Hindlimb muscle (tissue), 1 donor: ENCODE data around the gene TXNL4B. TPM values are rescaled to one million over a fixed set of nuclear protein-coding genes. Genes with fewer than 3 reads are reported as not detected.
"Not testable (repeated sequence)": the region's sequence is repeated elsewhere in the genome, so short reads cannot be mapped to it uniquely, and the experiment has no call there.

ENCODE experiments used
- DNase-seq: peaks from one replicate; pipeline ENCODE4 v3.0.0-alpha.2; 2013
- polyA plus RNA-seq: library from polyadenylated mRNA; unstranded; fragments of 120-200 nt; gene quantifications from one replicate; pipeline ENCODE4 v1.2.1, GENCODE V29; 2013; ENCODE audit not compliant: insufficient read length

The TXNL4B gene
- polyA plus RNA-seq, 1 donor, result 14.8 TPM

- DNase-seq, result no peak
Measured at GRCh38 chr16:72111657-72112451, 18.4 kb upstream of the TXNL4B start.

DNA sequence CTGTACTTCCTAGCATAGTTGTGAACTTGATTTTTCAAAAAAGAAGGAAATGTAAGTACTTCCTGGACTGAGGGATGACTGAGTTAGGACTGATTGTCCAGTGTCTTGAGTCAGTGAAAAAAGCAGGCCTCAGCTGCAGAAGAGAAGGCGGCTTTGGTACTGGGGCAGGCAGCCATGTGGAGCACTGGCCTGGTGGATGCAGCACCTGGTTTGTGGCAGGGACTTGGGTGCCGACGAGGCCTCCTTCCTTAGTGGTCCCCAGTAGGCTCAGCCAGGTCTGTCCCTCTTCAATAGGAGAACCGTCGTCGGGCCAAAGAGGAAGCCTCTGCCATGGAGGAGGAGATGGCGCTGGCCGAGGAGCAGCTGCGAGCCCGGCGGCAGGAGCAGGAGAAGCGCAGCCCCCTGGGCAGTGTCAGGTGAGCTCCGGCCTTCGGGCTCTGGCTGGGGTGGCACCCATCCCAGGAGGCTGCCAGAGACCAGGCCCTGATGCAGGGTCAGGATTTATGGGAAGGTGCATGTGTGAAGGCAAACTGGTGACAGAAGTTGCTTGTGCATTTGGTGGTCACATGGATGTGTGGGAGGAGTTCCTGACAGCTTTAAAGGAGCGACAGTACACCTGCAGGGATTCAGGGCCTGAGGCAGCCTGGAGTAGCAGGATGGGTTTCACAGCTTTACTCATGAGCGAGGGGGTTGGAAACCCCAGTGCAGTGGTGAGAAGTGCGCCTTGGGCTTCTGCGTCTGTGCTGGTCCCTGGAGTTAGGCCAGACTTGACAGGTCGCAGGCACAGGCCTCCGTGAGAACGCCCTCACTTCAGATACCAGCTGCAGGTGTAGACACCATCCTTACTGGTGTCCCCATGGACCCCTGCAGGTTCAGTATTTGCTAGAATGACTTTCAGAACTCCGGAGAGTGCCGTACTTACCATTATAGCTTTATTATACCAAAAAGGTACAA, 17.5 kb upstream of the TXNL4B start:
- DNase-seq, result no peak

GRCh38 chr16:72109966-72110530, 16.6 kb upstream of the TXNL4B start:
- DNase-seq, result no peak

- no peak for DNase-seq
Measured at GRCh38 chr16:72109300-72109699, 15.9 kb upstream of the TXNL4B start.

GRCh38 chr16:72108353-72109102, 15.1 kb upstream of the TXNL4B start:
- DNase-seq, result no peak

- no peak for DNase-seq
Measured at GRCh38 chr16:72107371-72107770, 14.0 kb upstream of the TXNL4B start.

DNA sequence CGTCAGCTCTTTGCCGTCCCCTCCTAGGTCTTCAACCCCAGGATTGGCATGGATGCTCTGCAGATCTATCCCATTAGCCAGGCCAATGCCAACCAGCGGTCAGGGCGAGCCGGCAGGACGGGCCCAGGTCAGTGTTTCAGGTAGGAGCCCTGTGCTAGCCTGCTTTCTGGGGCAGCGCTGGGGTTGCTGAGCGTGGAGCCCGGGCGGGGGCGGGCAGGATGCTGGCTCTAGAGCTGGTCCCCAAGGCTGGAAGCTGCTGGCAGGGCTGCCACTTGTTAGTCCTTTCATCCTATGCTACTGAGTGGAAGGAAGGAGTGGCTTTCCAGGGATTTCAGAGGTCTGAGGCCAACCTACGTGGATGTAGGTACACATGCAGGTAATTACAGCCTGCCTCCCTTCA, 12.6 kb upstream of the TXNL4B start:
- DNase-seq, result no peak

DNA sequence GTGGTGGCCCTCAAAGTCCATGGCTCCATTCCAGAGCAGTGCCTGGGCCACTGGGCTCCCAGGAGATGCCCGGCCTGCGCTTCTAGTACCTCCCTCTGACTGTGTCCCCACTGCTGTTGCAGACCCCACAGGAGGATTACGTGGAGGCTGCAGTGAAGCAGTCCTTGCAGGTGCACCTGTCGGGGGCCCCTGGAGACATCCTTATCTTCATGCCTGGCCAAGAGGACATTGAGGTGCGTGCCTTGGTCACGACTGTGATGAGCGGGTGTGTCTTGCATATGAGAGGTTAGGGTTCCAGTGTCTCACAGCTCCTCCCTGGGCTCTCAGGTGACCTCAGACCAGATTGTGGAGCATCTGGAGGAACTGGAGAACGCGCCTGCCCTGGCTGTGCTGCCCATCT, 11.5 kb upstream of the TXNL4B start:
- DNase-seq, result no peak

GRCh38 chr16:72101195-72101594, 7.8 kb upstream of the TXNL4B start:
- DNase-seq, result no peak

GRCh38 chr16:72099377-72099818, 6.0 kb upstream of the TXNL4B start:
- peak; percentile 13 for DNase-seq

DNA sequence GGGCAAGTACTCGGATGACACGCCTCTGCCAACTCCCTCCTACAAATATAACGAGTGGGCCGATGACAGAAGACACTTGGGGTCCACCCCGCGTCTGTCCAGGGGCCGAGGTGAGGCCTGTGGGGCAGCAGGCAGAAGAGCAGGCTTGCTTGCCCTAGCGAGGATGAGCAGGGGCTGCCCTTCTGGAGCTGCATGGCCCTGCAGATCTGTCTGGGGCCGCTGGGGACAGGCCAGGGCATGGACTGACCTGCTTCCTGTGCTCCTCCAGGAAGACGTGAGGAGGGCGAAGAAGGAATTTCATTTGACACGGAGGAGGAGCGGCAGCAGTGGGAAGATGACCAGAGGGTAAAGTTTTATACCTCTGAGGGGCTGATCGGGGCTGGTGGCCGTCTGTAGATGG, 5.5 kb upstream of the TXNL4B start:
- DNase-seq, result no peak

- no peak for DNase-seq
Measured at GRCh38 chr16:72094266-72094610, 818 bp upstream of the TXNL4B start.

GRCh38 chr16:72092832-72093447, 480 bp downstream of the TXNL4B start:
- DNase-seq, result peak; percentile 19

- no peak for DNase-seq
Measured at GRCh38 chr16:72091217-72091616, 2.2 kb downstream of the TXNL4B start.

DNA sequence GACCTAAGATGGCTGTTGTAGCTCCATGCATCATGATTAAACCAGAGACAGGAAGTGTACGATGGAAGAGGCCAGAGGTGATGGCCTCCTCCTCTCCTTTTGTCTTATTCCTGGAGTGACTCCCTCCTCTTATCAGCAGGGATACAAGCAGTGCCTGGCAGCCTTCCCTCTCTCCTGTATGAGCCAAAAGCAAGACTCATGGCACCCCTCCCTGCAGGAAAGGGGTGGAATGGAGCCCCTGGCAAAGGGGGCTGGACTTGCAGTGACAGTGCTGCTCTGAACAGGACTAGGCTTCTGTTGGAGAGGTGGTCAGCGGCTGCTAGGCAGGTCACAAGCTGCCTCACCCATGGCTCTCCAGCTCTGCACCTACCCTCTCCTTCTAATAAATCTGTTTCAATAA, 8.4 kb downstream of the TXNL4B start:
- DNase-seq, result no peak

DNA sequence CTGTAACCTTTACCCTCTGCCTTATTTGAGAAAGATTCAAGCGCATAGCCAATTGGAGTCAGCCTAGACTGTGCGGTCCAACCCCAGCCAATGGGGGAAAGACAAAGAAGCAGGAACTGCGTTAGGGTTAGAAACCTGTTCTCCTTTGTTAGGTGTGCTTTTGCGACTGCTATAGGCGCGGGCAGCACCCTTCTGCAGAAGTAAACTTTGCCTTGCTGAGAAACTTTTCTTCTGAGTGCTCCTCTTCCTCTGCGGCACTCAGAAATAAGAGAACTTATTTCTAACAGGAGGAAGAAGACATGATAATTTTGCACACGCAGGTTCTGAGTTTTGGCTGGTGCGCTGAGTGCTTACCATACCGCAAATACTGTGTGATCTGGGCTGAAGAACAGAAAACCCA, 9.0 kb downstream of the TXNL4B start:
- no peak for DNase-seq

DNA sequence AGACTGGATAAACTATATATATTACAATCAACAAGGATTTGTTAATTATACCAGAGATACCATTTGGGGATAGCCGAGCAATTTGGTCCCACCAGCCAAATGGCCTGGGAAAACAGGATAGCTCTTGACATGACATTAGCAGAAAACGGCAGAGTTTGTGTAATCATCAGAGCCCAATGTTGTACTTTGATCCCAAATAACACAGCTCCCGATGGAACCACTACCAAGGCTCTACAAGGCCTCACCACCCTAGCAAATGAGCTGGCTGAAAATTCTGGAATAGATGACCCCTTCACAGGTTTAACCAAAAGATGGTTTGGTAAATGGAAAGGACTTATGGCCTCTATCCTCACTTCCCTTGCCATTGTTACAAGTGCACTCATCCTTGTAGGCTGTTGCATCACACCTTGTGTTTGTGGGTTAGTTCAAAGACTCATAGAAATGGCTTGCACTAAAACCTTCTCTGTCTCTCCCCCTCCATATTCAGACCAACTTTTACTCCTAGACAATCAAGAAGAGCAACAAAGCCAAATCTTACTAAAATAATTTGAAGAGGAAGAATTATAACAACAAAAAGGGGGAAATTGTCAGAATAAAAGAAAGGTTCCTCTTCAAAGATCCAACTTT, 9.5 kb downstream of the TXNL4B start:
- DNase-seq, result no peak

GRCh38 chr16:72076991-72077706, 16.3 kb downstream of the TXNL4B start:
- DNase-seq, result not testable (repeated sequence)

DNA sequence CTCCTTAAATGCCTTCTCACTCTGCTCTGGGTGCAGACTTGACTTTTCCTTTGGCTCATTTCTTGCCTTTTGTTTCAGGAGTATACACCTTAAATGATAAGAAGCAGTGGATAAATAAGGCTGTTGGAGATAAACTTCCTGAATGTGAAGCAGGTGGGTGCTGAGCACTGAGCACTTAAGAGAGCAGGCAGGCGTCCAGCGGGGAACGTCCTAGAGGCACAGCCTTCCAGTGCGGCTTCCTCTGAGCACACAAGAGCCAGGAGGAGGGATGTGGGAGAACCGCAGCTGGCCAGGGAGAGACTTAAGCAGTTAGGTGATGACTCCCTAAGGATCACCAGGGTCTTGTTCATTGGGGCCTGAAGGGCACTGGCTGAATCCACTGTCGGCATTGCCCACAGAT, 18.4 kb downstream of the TXNL4B start:
- not testable (repeated sequence) for DNase-seq

DNA sequence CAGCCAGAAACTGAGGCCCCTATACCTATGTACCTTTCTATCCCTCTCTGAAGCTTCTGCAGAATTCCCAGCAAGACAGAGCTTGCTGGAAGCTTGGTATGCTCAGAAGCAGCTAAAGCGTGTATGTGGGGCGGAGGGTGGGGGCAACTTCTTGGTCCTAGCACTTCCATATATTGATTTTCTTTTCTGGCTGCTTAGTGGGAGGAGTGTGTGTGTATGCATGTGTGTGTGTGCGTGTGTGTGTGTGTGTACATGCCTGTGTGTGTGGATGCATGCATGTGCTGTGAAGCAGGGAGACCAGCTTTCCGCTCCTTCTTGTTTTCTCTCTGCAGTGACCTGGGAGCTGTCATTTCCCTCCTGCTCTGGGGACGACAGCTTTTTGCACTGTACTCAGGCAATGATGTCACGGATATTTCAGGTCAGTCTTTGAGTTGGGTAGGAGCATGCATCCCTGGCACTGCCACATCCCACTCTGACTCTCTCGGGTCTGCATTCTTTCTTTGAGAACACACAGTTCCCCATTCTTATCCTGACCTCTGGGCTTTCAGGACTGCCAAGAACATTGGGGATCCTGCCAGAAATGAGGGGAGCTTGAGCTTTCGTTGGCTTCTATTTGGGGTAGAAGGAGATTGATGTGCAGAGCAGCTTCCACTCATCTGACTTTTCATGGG, 19.7 kb downstream of the TXNL4B start:
- DNase-seq, result no peak
